GM12891 (cell line): Measurements from ENCODE around the gene EMX1.

ENCODE experiments used
- DNase-seq: peaks from one replicate; pipeline ENCODE4 v3.0.0; 2011; ENCODE audit warnings: low spot score; ENCODE audit not compliant: insufficient read length
- FAIRE-seq: peaks from 2 replicates; lab custom pipeline; 2011; peaks lifted over from hg19 to GRCh38; lab: Jason Lieb, UNC
- PAX5 ChIP-seq: IDR thresholded peaks from 2 replicates; pipeline ENCODE4 v1.6.1; 2011; ENCODE audit warnings: low read length, moderate library complexity, mild to moderate bottlenecking; ENCODE audit not compliant: insufficient read depth, severe bottlenecking
- POLR2A ChIP-seq: IDR thresholded peaks from 2 replicates; pipeline ENCODE4 v1.6.1; 2011; ENCODE audit warnings: low read depth, low read length, control low read depth
- POLR2AphosphoS5 ChIP-seq: IDR thresholded peaks from 2 replicates; pipeline ENCODE4 v1.6.1; 2011; ENCODE audit warnings: low read depth, low read length, control low read depth
- POU2F2 ChIP-seq: IDR thresholded peaks from 2 replicates; pipeline ENCODE4 v1.6.1; 2011; ENCODE audit warnings: low read depth, mild to moderate bottlenecking, control low read depth, low read length, moderate library complexity
- SPI1 ChIP-seq: IDR thresholded peaks from 2 replicates; pipeline ENCODE4 v1.6.1; 2011; ENCODE audit warnings: low read depth, low read length, control low read depth
- TAF1 ChIP-seq: IDR thresholded peaks from 2 replicates; pipeline ENCODE4 v1.6.1; 2011; ENCODE audit warnings: low read depth, low read length, control low read depth

EMX1 gene

GRCh38 chr2:72965016-72965415 is 47.7 kb downstream of the EMX1 start:
- FAIRE-seq (no peak), DNase-seq (no peak)
- no peak for TF ChIP-seq POU2F2
- no peak for TF ChIP-seq TAF1
- TF ChIP-seq SPI1: no peak
- TF ChIP-seq PAX5: no peak
- TF ChIP-seq POLR2A: no peak
- no peak for TF ChIP-seq POLR2AphosphoS5

GRCh38 chr2:72965770-72966450 is 48.6 kb downstream of the EMX1 start:
- FAIRE-seq: no peak
- no peak for DNase-seq
- no peak for TF ChIP-seq TAF1
- TF ChIP-seq POU2F2: no peak
- no peak for TF ChIP-seq POLR2AphosphoS5
- TF ChIP-seq SPI1: no peak
- no peak for TF ChIP-seq PAX5
- no peak for TF ChIP-seq POLR2A

GRCh38 chr2:72968286-72968685 is 51.0 kb downstream of the EMX1 start:
- FAIRE-seq (no peak), DNase-seq (no peak)
- TF ChIP-seq SPI1 (no peak), POLR2A (no peak), POLR2AphosphoS5 (no peak), POU2F2 (no peak), PAX5 (no peak), TAF1 (no peak)

GRCh38 chr2:72969706-72970105 is 52.4 kb downstream of the EMX1 start:
- DNase-seq (no peak), FAIRE-seq (no peak)
- TF ChIP-seq POU2F2 (no peak), SPI1 (no peak), TAF1 (no peak), POLR2AphosphoS5 (no peak), POLR2A (no peak), PAX5 (no peak)

- DNase-seq: no peak
- no peak for FAIRE-seq
- TF ChIP-seq TAF1: no peak
- no peak for TF ChIP-seq SPI1
- TF ChIP-seq POU2F2: no peak
Measured at GRCh38 chr2:72971036-72971435, 53.7 kb downstream of the EMX1 start.

- TF ChIP-seq POLR2A (no peak), PAX5 (no peak), TAF1 (no peak), POU2F2 (no peak), POLR2AphosphoS5 (no peak), SPI1 (no peak)
- FAIRE-seq (no peak), DNase-seq (no peak)
Measured at GRCh38 chr2:72972352-72973136, 55.2 kb downstream of the EMX1 start.

- DNase-seq: no peak
- no peak for FAIRE-seq
- TF ChIP-seq PAX5 (no peak), POU2F2 (no peak)
Measured at GRCh38 chr2:72973137-72973535, 55.8 kb downstream of the EMX1 start.

- FAIRE-seq (no peak), DNase-seq (peak; percentile 76)
- TF ChIP-seq POU2F2 (no peak), POLR2AphosphoS5 (no peak), POLR2A (no peak), PAX5 (no peak), SPI1 (no peak), TAF1 (no peak)
Measured at GRCh38 chr2:72973566-72974435, 56.5 kb downstream of the EMX1 start.

- no peak for FAIRE-seq
- TF ChIP-seq TAF1 (no peak), POLR2AphosphoS5 (no peak), POLR2A (no peak), POU2F2 (no peak), SPI1 (no peak), PAX5 (no peak)
- DNase-seq: no peak
Measured at GRCh38 chr2:72974436-72974754, 57.1 kb downstream of the EMX1 start.
